NCI-H510A treated with DMSO at 0.1 percent for 48 hours (cell line): Measurements from ENCODE around the gene PAQR9.
"Not testable (repeated sequence)": the region's sequence is repeated elsewhere in the genome, so short reads cannot be mapped to it uniquely, and the experiment has no call there.

ENCODE experiments used
- DNase-seq: peaks from one replicate; lab custom pipeline; 2025; lab: John Stamatoyannopoulos, UW

PAQR9 gene, protein sequence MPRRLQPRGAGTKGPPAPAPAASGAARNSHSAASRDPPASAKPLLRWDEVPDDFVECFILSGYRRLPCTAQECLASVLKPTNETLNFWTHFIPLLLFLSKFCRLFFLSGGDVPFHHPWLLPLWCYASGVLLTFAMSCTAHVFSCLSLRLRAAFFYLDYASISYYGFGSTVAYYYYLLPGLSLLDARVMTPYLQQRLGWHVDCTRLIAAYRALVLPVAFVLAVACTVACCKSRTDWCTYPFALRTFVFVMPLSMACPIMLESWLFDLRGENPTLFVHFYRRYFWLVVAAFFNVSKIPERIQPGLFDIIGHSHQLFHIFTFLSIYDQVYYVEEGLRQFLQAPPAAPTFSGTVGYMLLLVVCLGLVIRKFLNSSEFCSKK

GRCh38 chr3:142963516-142964448 is at the start of gene PAQR9:
TSS of gene PAQR9 (minus strand) at chr3:142963674. CDS start at chr3:142963336, 338 bp downstream.
- DNase-seq, result peak; percentile 12

GRCh38 chr3:143011705-143012104 is 48.2 kb upstream of the PAQR9 start:
- DNase-seq, result no peak

GRCh38 chr3:143010024-143010423 is 46.5 kb upstream of the PAQR9 start:
- no peak for DNase-seq

DNA sequence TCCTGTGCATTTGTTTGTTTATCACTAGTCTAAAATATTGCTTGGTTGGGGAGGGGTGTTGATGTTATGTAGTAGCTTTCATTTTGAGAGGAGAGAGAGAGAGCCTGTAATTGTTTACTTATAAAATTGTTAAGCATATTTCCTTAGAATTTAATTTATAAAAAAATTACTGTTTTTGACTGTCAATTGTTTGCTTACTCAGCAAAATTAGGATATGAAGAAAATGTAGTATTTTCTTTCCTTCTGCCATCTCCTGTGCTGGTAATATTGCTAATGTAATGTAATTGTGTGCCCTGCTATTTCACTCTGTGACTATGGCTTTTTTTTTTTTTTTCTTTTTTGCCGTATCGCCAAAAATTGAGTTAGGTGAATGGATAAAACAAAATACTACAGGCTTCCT is 41.3 kb upstream of the PAQR9 start:
- DNase-seq, result no peak

DNA sequence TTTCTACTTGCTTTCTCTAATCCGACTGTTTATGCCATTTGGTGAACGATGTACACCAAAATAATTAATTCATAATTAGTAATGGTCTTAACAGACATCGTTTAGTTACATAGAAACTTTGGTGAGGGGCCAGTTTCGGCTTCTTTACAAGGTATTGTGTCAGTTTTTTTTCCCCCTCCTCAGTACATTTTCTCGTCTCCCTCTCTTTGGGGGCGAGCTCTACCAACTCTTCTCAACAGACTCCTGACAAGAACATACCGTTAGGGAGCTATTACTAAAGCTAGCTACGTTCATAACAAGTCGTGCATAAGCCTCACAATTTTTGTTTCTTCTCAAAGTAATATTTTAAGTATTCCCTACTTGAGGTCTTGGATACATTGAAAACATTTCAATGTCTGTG is 39.3 kb upstream of the PAQR9 start:
- no peak for DNase-seq

- DNase-seq, result peak; percentile 10
Measured at GRCh38 chr3:143002083-143002712, 38.7 kb upstream of the PAQR9 start.

DNA sequence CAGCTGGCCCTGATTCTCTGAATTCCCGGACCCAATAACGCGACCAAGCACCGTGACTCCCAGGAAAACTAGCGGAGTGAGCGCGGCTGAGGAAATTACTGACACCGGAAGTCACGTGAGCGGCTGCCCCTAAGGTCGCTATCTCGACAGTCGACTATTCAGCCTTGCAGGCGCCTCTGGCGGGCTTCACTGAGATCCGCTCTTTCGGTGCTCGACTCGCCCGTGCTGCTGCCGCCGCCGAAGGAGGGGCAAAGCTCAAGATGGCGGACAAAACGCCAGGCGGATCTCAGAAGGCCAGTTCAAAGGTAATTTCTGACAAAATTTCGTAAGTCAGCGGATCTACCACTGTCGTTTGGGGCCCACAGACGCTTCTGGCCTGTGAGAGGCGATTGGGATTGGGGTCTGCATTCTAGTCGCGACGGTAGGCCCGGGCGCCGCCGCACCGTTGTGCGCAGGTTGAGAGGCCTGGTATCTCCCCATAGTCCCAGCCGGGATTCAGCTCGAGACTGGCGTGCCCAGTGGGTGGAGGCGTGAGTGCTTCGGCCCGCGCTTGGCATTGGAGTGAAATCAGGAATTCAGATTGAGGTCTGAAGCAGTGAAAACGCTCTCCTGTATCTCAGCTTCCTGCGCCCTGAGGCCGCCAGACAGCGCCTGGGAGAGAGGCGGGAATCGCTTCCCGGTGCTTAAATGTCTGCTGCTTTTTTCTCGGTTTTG is 38.1 kb upstream of the PAQR9 start, which contains the start of gene U2SURP:
Gene U2SURP (plus strand): TSS at position 202 of the 714 bp plus-strand sequence. CDS start 59 bp downstream, at position 261.
- peak; percentile 81 for DNase-seq

DNA sequence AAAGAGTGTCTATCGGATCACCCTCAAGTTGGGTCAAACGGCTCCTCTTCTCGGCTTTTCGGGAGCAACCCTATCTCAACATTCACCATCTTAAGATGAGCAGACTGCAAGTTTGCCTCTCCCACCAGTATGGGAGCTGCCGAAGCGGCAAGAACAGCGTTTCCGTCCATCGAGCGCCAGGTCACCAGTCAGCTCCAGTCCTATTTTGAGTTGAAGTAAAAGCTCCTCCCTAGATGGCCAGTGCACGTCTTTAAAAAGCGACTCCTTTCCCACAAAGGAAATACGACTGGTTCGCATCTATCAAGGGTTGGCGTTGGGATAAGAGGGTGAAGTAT is 37.5 kb upstream of the PAQR9 start:
- peak; percentile 76 for DNase-seq

- no peak for DNase-seq
Measured at GRCh38 chr3:143000528-143000927, 37.1 kb upstream of the PAQR9 start.

DNA sequence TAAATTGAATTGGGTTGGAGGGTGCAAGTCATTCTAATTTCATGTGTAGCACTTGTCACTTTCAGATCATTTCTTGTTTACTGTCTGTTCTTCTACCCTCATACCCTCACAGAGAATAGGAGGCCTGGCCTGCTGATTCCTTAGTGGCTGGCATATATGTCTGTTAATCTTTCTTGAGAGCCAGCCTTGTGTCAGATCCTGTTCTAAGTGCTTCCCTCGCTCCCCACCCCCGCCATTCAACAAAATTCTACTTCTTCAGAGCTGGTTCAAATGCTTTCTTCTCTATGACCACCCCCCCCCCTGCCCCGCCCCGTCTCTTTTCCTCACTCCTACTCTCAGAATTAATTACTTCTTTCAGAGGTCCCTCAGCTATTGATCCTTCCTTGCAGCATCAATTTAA is 36.4 kb upstream of the PAQR9 start:
- no peak for DNase-seq

GRCh38 chr3:142998439-142998838 is 35.0 kb upstream of the PAQR9 start:
- DNase-seq, result no peak

DNA sequence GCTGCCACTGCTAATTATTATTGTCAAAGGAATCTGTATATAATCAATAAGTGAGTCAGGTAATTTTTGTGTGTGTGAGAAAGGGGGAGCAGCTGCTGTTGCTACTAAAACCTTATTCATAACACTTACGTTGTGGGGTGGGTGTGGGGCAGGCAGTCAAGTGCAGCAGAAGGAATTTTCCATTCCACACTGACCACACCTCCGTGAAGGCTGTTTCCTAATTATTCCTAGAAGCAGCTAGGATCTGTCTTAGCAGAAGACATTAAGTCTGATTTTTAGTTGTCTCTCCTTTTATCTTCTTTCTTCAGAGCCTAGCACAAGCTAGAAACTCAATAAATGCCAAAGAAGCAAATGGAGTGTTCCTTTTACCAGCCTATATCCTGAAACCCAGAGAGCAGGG is 33.9 kb upstream of the PAQR9 start:
- no peak for DNase-seq

DNA sequence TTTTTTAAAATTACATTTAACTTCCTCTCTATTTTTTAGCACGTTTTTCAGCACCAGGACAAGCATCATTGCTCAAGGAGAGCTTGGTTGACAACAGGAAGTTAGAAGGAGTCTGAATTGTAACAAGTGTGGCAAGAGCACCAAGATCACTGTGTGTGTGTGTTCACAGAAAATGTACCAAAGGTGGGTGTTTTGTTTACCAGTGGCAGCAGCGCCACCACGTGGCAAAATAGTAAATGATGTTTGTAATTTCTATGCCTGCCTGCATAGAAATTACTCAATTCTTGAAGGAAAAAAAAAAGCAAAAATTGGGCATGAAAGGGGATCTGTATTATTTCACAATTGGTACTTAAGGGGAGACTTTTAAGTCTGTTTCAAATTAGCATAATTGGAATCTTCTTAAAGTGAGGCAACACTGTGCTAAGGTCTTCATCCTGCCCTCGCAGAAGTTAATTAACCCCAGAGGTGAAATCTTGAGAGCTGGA is 30.5 kb upstream of the PAQR9 start:
- DNase-seq, result no peak

GRCh38 chr3:142992323-142992722 is 28.8 kb upstream of the PAQR9 start:
- DNase-seq, result no peak

GRCh38 chr3:142990721-142991120 is 27.2 kb upstream of the PAQR9 start:
- DNase-seq, result no peak

DNA sequence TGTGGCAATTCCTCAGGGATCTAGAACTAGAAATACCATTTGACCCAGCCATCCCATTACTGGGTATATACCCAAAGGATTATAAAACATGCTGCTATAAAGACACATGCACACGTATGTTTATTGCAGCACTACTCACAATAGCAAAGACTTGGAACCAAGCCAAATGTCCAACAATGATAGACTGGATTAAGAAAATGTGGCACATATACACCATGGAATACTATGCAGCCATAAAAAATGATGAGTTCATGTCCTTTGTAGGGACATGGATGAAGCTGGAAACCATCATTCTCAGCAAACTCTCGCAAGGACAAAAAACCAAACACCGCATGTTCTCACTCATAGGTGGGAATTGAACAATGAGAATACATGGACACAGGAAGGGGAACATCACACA is 25.4 kb upstream of the PAQR9 start:
- not testable (repeated sequence) for DNase-seq

- not testable (repeated sequence) for DNase-seq
Measured at GRCh38 chr3:142988221-142988620, 24.7 kb upstream of the PAQR9 start.

- DNase-seq, result no peak
Measured at GRCh38 chr3:142987707-142988106, 24.2 kb upstream of the PAQR9 start.

GRCh38 chr3:142987080-142987700 is 23.7 kb upstream of the PAQR9 start:
- peak; percentile 23 for DNase-seq

- DNase-seq, result no peak
Measured at GRCh38 chr3:142984255-142984654, 20.8 kb upstream of the PAQR9 start.

GRCh38 chr3:142983318-142983717 is 19.8 kb upstream of the PAQR9 start:
- no peak for DNase-seq
